ENCODE measurements around the gene CTU2.

CTU2 gene

GRCh38 chr16:88706229-88706964 is at the start of gene CTU2, which contains the start of gene RNF166:
CTU2 (plus strand) TSS chr16:88706503; CDS start chr16:88706531, 28 bp downstream.
RNF166 (minus strand) TSS chr16:88706408; CDS start chr16:88706325, 83 bp downstream.
- peak within 1 kb of the TSS; percentile 99 for H3K4me3 ChIP-seq (ENCODE audit: low read depth, low read length)
- DNase-seq (ENCODE audit: low read depth), result peak; percentile 36
- TF ChIP-seq CTCF (IDR thresholded peaks at IDR 0.05; ENCODE audit: control insufficient read depth, extremely low read depth, insufficient read depth), result no peak

GRCh38 chr16:88657371-88657770 is 48.9 kb upstream of the CTU2 start:
- no peak for DNase-seq (ENCODE audit: low read depth)
- no peak overlapping the region for H3K4me3 ChIP-seq (ENCODE audit: low read depth, low read length)
- TF ChIP-seq CTCF (IDR thresholded peaks at IDR 0.05; ENCODE audit: control insufficient read depth, extremely low read depth, insufficient read depth), result no peak

GRCh38 chr16:88658714-88659113 is 47.6 kb upstream of the CTU2 start:
- no peak for TF ChIP-seq CTCF (IDR thresholded peaks at IDR 0.05; ENCODE audit: control insufficient read depth, extremely low read depth, insufficient read depth)
- no peak for DNase-seq (ENCODE audit: low read depth)
- H3K4me3 ChIP-seq (ENCODE audit: low read depth, low read length), result no peak overlapping the region

GRCh38 chr16:88659160-88659559 is 47.1 kb upstream of the CTU2 start:
- DNase-seq (ENCODE audit: low read depth), result no peak
- H3K4me3 ChIP-seq (ENCODE audit: low read depth, low read length), result no peak overlapping the region
- no peak for TF ChIP-seq CTCF (IDR thresholded peaks at IDR 0.05; ENCODE audit: control insufficient read depth, extremely low read depth, insufficient read depth)

GRCh38 chr16:88661468-88661867 is 44.8 kb upstream of the CTU2 start:
- DNase-seq (ENCODE audit: low read depth), result no peak
- no peak overlapping the region for H3K4me3 ChIP-seq (ENCODE audit: low read depth, low read length)
- no peak for TF ChIP-seq CTCF (IDR thresholded peaks at IDR 0.05; ENCODE audit: control insufficient read depth, extremely low read depth, insufficient read depth)

- H3K4me3 ChIP-seq (ENCODE audit: low read depth, low read length), result peak overlapping the region; percentile 83
- TF ChIP-seq CTCF (IDR thresholded peaks at IDR 0.05; ENCODE audit: control insufficient read depth, extremely low read depth, insufficient read depth), result no peak
- no peak for DNase-seq (ENCODE audit: low read depth)
Measured at GRCh38 chr16:88662222-88662842, 44.0 kb upstream of the CTU2 start.
